ENCODE measurements around the gene AGO1.

AGO1 gene

DNA sequence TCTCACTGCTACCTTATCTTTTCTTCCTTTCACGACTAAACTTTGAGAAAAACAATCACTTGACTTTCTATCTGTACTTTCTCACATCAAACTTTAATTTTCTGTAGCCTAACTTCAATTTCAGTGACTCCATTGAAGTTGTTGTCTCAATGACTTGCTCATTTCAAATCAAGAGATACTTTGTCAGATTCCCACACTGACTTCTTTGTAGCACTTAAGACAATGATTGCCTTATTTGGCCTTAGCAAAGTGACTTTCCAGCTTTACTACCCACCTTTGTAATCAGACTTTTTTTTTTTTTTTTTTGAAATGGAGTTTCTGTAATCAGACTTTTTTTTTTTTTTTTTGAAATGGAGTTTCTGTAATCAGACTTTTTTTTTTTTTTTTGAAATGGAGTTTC, 38.2 kb upstream of the AGO1 start:
- ChIA-PET POLR2A (no interaction called here), CTCF (no interaction called here)
- TF ChIP-seq, protein P1, sequence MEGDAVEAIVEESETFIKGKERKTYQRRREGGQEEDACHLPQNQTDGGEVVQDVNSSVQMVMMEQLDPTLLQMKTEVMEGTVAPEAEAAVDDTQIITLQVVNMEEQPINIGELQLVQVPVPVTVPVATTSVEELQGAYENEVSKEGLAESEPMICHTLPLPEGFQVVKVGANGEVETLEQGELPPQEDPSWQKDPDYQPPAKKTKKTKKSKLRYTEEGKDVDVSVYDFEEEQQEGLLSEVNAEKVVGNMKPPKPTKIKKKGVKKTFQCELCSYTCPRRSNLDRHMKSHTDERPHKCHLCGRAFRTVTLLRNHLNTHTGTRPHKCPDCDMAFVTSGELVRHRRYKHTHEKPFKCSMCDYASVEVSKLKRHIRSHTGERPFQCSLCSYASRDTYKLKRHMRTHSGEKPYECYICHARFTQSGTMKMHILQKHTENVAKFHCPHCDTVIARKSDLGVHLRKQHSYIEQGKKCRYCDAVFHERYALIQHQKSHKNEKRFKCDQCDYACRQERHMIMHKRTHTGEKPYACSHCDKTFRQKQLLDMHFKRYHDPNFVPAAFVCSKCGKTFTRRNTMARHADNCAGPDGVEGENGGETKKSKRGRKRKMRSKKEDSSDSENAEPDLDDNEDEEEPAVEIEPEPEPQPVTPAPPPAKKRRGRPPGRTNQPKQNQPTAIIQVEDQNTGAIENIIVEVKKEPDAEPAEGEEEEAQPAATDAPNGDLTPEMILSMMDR (IDR thresholded peaks at IDR 0.05; ENCODE audit: control extremely low read depth, extremely low read depth, low read depth, missing control alignments) = no peak
- DNase-seq (ENCODE audit: extremely low spot score) = no peak

DNA sequence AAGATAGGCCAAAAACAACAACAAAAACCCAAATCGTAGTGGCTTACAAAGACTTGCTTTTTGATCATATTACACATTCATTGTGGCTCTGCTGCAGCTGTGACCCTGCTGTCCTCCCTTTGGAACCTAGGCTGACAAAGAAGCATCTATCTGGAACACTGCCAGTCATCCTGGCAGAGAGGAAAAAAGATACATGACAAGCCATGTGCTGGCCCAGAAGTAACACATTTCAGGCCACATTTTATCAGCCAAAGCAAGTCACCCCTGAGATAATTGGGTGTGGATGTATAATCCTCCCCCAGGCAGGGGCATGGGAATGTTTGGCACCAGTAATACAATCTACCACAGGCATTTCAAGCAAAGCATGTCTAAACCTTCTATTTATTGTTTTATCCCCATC, 37.2 kb upstream of the AGO1 start:
- CTCF ChIA-PET = no interaction called here

DNA sequence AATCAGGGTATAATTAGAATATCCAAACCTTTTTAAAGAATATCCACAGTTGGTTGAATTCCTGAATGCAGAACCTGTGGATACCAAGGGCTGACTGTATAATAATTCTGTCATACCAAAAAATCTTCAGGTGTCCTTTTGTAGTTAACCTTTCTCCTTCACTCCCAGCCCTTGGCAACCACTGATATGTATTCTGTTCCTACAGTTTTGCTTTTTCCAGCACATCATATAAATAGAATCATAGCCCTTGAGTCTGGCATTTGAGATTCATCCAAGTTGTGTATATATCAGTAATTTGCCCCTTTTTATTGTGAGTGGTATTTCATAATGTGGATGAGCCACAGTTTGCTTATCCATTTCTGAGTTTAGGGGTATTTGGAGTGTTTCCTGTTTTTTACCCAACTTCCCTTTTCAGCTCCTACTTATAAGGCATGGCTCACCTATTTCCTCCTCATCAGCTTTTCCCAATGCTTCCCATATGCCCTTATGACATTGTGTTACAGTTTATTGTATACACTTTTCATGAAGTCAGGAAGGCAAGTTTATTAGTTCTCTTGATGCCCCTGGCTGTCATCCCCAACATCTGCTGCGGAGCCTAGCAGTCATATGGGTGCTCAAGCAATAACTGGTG, 35.0 kb upstream of the AGO1 start:
- ChIA-PET POLR2A (no interaction called here), CTCF (no interaction called here)
- TF ChIP-seq, protein P1 (IDR thresholded peaks at IDR 0.05; ENCODE audit: control extremely low read depth, extremely low read depth, low read depth, missing control alignments) = no peak
- no peak for DNase-seq (ENCODE audit: extremely low spot score)

More for the DNA sequence above, 37.2 kb upstream of the AGO1 start:
- TF ChIP-seq, protein P1 (IDR thresholded peaks at IDR 0.05; ENCODE audit: control extremely low read depth, extremely low read depth, low read depth, missing control alignments) = no peak
- POLR2A ChIA-PET = no interaction called here
- DNase-seq (ENCODE audit: extremely low spot score) = no peak

DNA sequence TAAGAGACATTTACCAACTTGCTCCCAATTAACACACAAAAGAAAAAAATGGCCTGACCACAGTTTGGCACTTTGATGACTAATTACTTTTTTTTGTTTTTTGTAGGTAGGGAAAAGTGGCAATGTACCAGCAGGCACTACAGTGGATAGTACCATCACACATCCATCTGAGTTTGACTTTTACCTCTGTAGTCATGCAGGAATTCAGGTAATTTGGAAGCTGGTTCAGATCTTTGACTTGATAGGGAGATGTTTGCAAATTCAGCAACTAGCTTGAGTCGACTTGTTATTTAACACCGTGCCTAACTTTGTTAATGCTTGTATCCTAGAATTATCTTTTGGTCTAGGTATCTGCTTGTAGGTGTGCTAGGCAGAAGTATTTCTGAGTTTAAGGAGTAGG, 33.0 kb upstream of the AGO1 start:
- ChIA-PET POLR2A (no interaction called here), CTCF (interaction anchor here (1.3 to 1.9 kb wide), 3 partner anchors 13 to 300 kb away, joined by 3 to 5 read pairs (median 4); partner anchors contain the start of genes AGO1 and TRAPPC3)
- DNase-seq (ENCODE audit: extremely low spot score) = no peak
- TF ChIP-seq, protein P1 (IDR thresholded peaks at IDR 0.05; ENCODE audit: control extremely low read depth, extremely low read depth, low read depth, missing control alignments) = no peak

DNA sequence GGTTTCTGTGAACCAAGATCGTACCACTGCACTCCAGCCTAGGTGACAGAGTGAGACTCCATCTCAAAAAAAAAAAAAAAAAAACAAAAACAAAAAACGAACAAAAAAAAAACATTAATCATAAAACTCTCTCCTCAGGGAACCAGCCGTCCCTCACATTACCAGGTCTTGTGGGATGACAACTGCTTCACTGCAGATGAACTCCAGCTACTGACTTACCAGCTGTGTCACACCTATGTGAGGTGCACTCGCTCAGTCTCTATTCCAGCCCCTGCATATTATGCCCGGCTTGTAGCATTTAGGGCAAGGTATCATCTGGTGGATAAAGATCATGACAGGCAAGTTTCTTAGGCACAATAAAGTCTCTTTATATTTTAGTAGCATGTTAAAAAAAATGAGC, 32.3 kb upstream of the AGO1 start:
- ChIA-PET POLR2A (no interaction called here), CTCF (interaction anchor here (1.1 to 1.9 kb wide), 4 partner anchors 14 to 299 kb away, joined by 3 to 5 read pairs (median 4); partner anchors contain the start of genes AGO1 and TRAPPC3)
- TF ChIP-seq, protein P1 (IDR thresholded peaks at IDR 0.05; ENCODE audit: control extremely low read depth, extremely low read depth, low read depth, missing control alignments) = no peak
- DNase-seq (ENCODE audit: extremely low spot score) = no peak

DNA sequence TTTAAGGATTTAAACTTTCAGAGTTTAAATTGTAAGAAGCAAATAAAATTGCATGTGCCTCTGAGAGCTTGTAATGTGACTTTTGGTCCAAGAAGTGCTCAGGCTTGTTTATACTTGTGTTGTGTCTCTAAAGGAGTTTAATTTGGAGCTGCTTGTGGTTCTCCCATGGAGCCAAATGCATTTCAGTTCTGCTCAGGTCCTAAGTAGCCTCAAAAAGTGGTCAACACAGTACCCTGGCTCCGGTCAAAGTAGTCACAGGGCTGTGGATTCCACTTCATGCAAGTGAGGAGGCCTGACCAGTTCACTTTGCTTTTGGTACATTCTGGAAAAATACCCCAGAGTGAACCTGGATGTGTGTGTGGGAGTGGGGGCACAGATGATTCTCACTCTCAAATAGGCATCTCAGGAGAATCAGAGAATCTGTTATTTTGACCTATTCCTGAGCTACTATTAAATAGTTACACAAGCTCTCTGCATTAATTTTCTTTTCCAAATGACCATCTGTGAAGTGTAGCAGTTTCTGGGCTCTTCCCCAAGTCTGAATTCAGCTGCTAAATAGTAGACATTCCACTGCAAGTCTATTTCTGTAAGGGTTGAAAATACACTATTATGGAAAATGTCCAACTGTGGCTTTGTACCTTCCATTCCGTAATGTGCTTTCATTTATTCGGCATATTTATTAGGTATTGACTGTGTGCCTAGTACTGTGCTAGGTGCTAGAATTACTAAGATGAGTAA, 31.7 kb upstream of the AGO1 start:
- TF ChIP-seq, protein P1 (IDR thresholded peaks at IDR 0.05; ENCODE audit: control extremely low read depth, extremely low read depth, low read depth, missing control alignments) = no peak
- ChIA-PET POLR2A (no interaction called here), CTCF (interaction anchor here (1.0 to 1.9 kb wide), 5 partner anchors 14 to 298 kb away, joined by 3 to 5 read pairs (median 3); partner anchors contain the start of genes AGO1 and TRAPPC3)
- no peak for DNase-seq (ENCODE audit: extremely low spot score)

All from GM10248 (cell line).